ENCODE measurements around the gene ERICH6. TPM values are rescaled to one million over a fixed set of nuclear protein-coding genes. Genes with fewer than 3 reads are reported as not detected.

ERICH6 gene
- total RNA-seq, 4 donors from 2014 or later = 0.68 TPM; not detected in 3

DNA sequence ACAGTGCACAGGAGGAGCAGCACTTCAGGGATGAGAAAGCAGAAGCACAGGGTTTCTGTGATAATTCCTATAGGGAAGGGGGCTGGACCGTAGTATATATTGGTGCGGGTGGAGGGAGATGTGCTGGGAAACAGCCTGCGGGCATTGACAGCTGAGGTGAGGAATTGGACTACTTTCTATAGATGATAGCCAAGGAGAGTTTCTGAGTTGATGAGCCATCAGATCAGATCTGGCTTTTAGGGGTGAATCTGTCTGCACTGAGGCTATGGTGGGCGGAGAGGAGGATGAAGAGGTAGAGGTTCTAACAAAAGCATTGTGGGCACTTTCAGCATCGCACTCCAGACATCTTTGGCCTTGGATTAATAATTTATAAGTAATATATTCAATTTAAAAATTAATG lies 67.5 kb downstream of the ERICH6 start:
- H3K27ac ChIP-seq = no peak overlapping the region
- TF ChIP-seq, protein P1, sequence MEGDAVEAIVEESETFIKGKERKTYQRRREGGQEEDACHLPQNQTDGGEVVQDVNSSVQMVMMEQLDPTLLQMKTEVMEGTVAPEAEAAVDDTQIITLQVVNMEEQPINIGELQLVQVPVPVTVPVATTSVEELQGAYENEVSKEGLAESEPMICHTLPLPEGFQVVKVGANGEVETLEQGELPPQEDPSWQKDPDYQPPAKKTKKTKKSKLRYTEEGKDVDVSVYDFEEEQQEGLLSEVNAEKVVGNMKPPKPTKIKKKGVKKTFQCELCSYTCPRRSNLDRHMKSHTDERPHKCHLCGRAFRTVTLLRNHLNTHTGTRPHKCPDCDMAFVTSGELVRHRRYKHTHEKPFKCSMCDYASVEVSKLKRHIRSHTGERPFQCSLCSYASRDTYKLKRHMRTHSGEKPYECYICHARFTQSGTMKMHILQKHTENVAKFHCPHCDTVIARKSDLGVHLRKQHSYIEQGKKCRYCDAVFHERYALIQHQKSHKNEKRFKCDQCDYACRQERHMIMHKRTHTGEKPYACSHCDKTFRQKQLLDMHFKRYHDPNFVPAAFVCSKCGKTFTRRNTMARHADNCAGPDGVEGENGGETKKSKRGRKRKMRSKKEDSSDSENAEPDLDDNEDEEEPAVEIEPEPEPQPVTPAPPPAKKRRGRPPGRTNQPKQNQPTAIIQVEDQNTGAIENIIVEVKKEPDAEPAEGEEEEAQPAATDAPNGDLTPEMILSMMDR (IDR thresholded peaks at IDR 0.05) = no peak
- TF ChIP-seq POLR2AphosphoS5 (IDR thresholded peaks at IDR 0.05) = no peak
- no peak for TF ChIP-seq EP300 (IDR thresholded peaks at IDR 0.05)
- TF ChIP-seq POLR2A (IDR thresholded peaks at IDR 0.05) = no peak
- H3K36me3 ChIP-seq = peaks cover 4% of the 10 kb centered on the region
- H3K9me3 ChIP-seq = no peaks in the 10 kb centered on the region
- no peaks in the 10 kb centered on the region for H3K4me1 ChIP-seq
- DNase-seq (ENCODE audit: low spot score in 2 of 2) = no peak
- H3K4me3 ChIP-seq = no peak overlapping the region
- WGBS = 90% methylated on average over 5 of the region's 5 CpGs
- no peaks in the 10 kb centered on the region for H3K27me3 ChIP-seq

DNA sequence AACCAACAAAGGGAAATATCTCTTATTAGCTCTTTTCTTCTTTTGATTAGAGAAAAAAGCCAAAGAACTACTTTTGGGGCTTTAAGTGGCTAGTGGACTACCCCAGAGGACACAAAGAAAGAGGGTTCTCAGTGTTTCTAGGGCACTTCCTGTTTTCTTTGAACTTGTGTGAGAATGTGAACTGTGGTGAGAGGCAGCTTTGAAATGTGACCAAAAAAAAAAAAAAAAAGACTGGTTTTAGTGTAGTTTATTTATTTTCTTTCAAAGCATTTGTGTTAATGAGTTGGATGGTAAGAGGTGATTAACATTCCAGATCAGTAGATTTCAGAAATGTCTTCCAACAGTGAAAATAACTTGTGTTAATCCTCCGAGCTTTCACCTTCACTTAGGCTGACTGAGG lies 68.2 kb downstream of the ERICH6 start:
- Histone ChIP-seq H3K4me1 (no peaks in the 10 kb centered on the region), H3K27ac (no peak overlapping the region), H3K4me3 (no peak overlapping the region), H3K9me3 (no peaks in the 10 kb centered on the region), H3K36me3 (peaks cover 8% of the 10 kb centered on the region), H3K27me3 (no peaks in the 10 kb centered on the region)
- TF ChIP-seq EP300 (IDR thresholded peaks at IDR 0.05) (no peak), POLR2A (IDR thresholded peaks at IDR 0.05) (no peak), POLR2AphosphoS5 (IDR thresholded peaks at IDR 0.05) (no peak)
- TF ChIP-seq, protein P1 (IDR thresholded peaks at IDR 0.05) = no peak
- DNase-seq (ENCODE audit: low spot score in 2 of 2) = no peak
- WGBS = 85% methylated on average over 1 of the region's 1 CpG

DNA sequence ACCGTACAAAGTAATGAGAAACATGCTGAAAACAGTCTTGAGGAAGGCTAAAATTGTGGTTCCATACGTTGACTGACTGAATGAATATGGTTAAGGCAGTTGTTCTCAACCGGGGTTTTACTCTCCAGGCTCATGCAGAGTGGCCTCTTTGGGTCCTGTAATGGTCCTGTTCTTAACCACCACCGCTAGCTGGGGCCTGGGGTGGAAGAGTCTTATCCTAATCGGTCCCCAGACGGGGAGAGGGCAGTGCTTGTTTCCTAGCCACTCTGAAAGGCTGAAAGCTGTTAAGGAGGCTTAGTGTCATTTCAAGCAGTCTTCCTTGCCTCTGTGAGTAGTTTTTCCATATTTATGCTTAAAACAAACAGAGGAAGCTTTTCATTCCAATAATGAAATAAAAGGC lies 68.6 kb downstream of the ERICH6 start:
- H3K27me3 ChIP-seq = no peaks in the 10 kb centered on the region
- no peak overlapping the region for H3K27ac ChIP-seq
- H3K9me3 ChIP-seq = no peaks in the 10 kb centered on the region
- H3K4me1 ChIP-seq = no peaks in the 10 kb centered on the region
- no peak for DNase-seq (ENCODE audit: low spot score in 2 of 2)
- TF ChIP-seq EP300 (IDR thresholded peaks at IDR 0.05) = no peak
- TF ChIP-seq POLR2AphosphoS5 (IDR thresholded peaks at IDR 0.05) = no peak
- no peak for TF ChIP-seq POLR2A (IDR thresholded peaks at IDR 0.05)
- TF ChIP-seq, protein P1 (IDR thresholded peaks at IDR 0.05) = no peak
- WGBS = 70% methylated on average over 6 of the region's 6 CpGs
- H3K4me3 ChIP-seq = no peak overlapping the region
- H3K36me3 ChIP-seq = peaks cover 11% of the 10 kb centered on the region

DNA sequence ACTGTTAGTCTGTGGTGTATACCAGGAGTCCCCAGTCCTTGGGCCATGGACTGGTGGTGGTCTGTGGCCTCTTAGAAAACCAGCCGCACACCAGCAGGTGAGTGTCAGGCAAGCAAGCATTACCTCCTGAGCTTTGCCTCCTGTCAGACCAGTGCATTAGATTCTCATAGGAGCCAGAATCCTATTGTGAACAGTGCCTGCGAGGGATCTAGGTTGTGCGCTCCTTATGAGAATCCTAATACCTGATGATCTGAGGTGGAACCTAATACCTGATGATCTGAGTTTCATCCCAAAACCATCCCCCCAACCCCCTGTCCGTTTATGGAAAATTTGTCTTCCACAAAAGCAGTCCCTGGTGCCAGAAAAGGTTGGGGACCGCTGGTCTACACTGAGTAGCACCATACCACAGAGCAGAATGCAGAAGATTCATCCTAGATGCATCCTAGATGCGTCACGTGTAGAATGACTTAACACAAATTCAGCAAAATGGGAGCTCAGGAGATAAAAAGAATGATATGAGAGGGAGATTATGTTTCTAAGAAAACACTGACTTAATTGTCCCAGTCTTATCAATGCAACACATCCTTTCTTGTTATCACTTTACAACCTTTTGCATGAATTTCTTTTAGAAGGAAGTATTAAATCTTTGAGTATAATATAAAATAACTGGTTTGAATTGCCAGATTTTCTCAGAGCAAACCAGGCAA lies 72.1 kb downstream of the ERICH6 start:
- TF ChIP-seq EP300 (IDR thresholded peaks at IDR 0.05) (no peak), POLR2A (IDR thresholded peaks at IDR 0.05) (no peak), POLR2AphosphoS5 (IDR thresholded peaks at IDR 0.05) (no peak)
- TF ChIP-seq, protein P1 (IDR thresholded peaks at IDR 0.05) = no peak
- 94% methylated on average over 7 of the region's 7 CpGs for WGBS
- no peaks in the 10 kb centered on the region for H3K9me3 ChIP-seq
- no peak overlapping the region for H3K4me3 ChIP-seq
- DNase-seq (ENCODE audit: low spot score in 2 of 2) = no peak
- no peaks in the 10 kb centered on the region for H3K27me3 ChIP-seq
- peaks cover 35% of the 10 kb centered on the region for H3K36me3 ChIP-seq
- no peak overlapping the region for H3K27ac ChIP-seq
- no peaks in the 10 kb centered on the region for H3K4me1 ChIP-seq

DNA sequence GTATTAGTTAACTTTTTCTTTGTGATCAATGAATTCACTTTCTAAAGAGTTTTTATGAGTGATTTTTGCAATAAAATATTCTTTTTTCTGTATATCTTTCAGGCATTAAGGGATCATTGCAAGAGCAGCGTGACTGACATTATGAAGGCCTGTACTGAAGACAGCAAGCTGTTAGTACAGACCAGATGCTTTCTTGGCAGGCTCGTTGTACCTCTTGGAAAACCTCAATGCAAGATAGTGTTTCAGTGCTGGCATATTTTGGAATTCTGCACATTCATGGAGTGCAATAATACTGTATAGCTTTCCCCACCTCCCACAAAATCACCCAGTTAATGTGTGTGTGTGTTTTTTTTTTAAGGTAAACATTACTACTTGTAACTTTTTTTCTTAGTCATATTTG lies 76.2 kb downstream of the ERICH6 start:
- no peaks in the 10 kb centered on the region for H3K27me3 ChIP-seq
- TF ChIP-seq POLR2AphosphoS5 (IDR thresholded peaks at IDR 0.05) (no peak), POLR2A (IDR thresholded peaks at IDR 0.05) (no peak)
- TF ChIP-seq, protein P1 (IDR thresholded peaks at IDR 0.05) = no peak
- no peaks in the 10 kb centered on the region for H3K9me3 ChIP-seq
- 81% methylated on average over 2 of the region's 2 CpGs for WGBS
- no peaks in the 10 kb centered on the region for H3K4me1 ChIP-seq
- H3K36me3 ChIP-seq = peaks cover 54% of the 10 kb centered on the region
- no peak overlapping the region for H3K27ac ChIP-seq
- no peak for DNase-seq (ENCODE audit: low spot score in 2 of 2)
- no peak overlapping the region for H3K4me3 ChIP-seq
